DMS53 treated with DMSO at 0.1 percent for 48 hours (cell line): ENCODE data around the gene HELZ.

Experiments
- DNase-seq: peaks from one replicate; lab custom pipeline; 2025; ENCODE audit not compliant: unreplicated experiment; lab: John Stamatoyannopoulos, UW

The HELZ gene

DNA sequence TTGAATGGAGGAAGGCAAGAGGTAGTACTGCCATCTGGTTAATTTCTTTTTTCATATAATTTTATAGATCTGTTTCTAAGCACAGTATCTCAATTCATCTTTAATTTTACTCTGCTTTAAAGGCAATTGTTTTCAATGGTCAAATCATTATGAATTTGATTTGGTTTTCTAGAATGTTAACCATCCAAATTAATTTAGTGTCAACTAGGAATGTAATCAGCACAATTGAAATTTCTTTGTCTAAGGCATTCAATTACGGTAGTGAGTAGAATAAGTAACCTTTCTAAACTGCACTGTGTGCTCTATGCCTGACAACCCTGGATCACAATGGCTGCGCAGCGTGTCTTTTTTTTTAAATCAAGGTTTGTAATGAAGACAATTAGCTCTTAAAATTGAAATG is 156.4 kb downstream of the HELZ start:
- no peak for DNase-seq

DNA sequence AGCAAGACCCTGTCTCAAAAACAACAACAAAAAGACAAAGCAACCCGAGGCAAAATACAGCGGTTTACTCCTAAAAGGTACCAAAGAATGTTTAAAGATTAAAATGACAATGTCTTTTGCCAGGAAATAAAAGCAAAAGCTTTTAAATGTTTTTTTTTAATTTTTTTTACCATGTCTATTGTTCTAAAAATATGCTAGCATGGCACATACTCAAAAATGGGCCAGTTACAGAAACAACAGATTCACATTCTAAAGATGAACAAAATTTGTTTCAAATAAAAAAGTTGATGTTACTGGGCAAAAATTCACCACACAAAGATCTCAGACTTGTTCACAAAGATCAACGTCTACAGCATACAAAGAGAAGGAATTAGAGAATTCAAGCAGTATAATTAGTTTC is 159.6 kb downstream of the HELZ start:
- no peak for DNase-seq

DNA sequence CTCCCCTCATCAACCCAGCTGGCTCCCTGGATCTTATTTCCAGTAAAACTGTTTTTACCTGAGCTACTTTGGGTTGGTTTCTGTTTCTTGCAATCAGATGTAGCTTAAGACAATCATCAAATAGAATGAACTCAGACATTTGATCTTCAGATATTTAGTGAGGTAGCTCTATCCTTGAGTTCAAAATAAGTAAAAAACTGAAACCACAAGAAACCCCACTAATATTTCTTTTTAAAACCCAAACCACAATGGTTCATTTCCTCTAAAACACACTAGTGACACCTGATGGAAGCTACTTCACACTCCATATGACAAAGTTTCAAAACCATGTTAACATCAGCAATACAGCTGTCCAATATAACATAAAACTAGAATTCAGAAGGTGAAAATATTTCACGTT is 162.9 kb downstream of the HELZ start:
- no peak for DNase-seq

GRCh38 chr17:67080804-67081203 is 164.2 kb downstream of the HELZ start:
- DNase-seq = no peak

DNA sequence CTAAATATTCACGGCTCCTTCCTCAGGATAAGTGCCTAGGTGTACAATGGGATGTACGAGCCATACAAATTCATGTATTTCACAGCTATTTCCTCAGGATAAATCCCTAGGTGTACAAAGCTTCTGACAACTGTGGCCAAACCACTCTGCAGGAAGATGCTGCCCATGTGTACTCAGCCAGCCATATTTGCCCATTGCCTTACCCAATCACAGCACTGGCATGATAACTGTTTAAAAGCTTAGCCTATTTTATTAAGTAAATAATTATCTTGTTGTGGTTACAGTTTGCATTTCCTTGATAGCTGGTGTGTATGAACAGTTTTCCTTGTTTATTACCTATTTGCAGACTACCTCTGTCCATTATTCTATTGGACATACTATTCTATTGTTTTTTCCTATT is 165.5 kb downstream of the HELZ start:
- DNase-seq = no peak

DNA sequence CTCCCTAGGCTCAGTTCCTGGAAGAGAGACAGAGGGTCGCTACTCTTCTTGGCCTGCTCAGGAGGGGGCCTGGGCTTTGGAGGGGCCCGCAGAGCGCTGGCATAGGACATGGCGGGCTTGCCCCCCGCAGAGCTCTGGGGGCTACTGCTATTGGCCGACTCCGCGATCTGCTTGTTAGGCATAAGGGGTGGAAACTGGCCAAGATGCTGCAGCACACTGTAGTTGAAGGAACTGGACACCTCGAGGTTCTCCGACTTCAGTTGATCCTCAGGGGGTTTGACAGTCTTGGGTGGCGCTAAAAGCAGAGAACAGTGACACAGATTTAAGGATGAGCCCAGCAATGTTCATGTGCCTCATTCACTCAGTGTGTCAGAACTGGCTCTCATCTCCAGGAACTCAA is 166.7 kb downstream of the HELZ start:
- DNase-seq = no peak

GRCh38 chr17:67076290-67076689 is 168.7 kb downstream of the HELZ start:
- no peak for DNase-seq

- no peak for DNase-seq
These were observed 170.2 kb downstream of the HELZ start for GRCh38 chr17:67074781-67075180.

DNA sequence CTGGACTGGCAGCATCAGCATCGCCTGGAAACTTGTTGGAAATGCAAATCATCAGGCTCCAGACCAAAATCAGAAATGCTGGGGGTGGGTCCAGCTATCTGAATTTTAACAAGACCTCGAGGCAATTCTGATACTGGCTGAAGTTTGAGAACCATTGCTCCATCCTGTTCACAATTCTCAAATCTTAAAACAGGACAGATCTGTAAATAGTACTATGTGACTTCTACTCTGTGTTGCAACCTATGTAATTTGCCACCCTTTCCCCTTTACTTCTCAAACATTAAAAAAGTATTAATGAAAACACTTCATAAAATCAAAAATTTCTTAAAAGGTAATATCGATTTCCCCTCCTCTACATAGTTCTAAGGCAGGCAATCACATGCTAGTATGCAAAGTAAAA is 172.1 kb downstream of the HELZ start:
- no peak for DNase-seq

- no peak for DNase-seq
These were observed 173.4 kb downstream of the HELZ start for GRCh38 chr17:67071595-67071994.

DNA sequence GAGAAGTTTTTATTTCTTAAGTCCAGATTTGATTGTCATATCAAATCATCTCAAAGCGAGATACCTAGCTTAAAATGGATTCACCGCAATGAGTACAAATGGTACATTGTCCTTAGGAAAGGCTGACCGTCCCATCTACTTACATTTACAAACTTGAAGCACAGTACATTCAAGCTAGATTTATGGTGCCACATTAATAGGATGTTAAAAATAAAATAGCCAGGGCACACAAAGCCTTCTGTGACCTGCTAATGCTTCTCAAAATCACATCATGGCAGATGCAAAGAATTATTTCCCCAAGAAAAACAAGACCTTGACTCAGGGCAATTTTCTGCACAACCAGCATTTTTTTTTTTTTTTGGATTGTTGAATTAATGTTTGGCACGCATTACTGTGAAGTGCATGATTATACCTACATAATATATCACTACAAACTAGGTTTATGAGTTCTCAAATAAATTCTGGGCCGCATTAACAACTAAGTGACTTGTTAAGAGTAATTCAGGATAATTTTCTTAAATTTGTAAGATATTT is 175.3 kb downstream of the HELZ start:
- DNase-seq = no peak

- no peak for DNase-seq
These were observed 176.0 kb downstream of the HELZ start for GRCh38 chr17:67068999-67069398.

DNA sequence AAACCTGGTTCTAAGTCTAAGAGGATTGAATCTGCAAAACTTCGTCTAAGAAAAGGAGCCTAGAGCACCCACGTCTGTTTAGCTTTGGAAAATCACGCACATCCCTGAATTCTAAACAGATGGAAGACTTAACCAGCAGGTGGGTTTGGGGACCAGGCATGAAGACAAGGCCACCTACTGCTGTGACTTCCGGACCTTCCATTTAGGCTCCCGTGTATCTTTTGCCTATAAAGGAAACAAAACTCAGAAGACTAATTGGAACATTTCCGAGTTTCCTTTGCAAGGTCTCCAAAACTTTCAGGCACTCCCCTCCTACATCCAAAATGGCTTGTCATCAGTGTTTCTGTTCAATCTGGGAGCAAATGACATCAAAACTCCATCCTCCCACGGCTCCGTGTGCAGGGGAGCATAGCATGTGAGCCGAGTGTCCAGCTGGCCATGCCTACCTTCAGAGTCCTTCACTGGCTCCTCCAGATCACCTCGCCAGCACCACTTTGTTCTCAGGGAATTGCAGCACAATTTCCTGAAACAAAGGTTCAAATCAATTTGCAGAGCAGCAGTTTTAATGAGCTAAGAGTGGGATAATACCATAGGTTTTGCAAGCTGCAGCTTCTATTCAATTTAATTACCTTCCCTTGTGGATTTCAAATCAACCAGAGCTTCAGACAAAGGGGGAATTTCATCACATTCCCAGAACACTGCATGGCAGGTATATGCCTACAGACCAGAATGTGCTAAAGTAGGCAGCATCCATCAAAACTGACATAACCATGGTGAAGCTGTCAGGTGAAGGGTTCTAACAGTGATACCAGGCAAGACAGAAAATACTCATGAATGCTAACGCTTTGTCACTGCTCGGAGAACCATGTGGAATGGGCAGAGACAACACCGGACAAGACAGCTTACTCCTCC is 177.2 kb downstream of the HELZ start:
- DNase-seq = no peak

DNA sequence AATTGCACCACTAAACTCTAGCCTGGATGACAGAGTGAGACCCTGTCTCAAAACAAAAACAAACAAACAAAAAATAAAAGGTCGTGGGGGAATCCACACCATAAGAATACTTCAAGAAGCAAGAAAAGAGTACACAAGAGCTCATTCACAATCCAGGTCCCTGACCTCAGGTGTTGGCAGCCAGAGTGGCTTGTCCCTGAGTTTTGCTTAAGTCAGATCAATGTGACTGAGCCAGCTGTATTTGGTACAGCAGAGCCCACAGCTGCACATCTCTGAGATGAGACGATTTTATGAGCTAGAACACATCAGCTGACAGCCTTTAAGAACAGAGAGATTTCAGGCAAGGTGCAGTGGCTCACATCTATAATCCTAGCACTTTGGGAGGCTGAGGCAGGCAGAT is 178.3 kb downstream of the HELZ start:
- DNase-seq = no peak

- DNase-seq = no peak
These were observed 181.9 kb downstream of the HELZ start for GRCh38 chr17:67063141-67063540.

GRCh38 chr17:67059372-67059771 is 185.6 kb downstream of the HELZ start:
- DNase-seq = no peak

DNA sequence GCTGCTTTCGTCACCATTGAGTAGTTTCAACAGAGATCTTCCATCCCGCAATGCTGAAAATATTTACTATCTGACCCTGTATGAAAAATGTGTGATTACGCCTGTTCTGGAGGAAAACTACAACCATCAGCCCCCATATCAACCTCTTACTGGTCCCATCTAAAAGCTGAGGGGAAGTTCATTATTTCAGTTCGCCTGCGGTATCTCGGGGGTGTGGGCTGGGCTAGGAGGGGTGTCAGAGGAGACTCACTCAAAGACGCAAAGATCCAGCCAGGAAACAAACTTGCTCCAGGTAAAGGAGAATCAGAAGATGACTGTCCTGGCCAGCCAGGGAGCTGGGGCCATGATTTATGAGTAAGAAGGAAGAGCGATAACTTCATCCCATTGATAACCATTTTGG is 187.0 kb downstream of the HELZ start:
- DNase-seq = no peak

DNA sequence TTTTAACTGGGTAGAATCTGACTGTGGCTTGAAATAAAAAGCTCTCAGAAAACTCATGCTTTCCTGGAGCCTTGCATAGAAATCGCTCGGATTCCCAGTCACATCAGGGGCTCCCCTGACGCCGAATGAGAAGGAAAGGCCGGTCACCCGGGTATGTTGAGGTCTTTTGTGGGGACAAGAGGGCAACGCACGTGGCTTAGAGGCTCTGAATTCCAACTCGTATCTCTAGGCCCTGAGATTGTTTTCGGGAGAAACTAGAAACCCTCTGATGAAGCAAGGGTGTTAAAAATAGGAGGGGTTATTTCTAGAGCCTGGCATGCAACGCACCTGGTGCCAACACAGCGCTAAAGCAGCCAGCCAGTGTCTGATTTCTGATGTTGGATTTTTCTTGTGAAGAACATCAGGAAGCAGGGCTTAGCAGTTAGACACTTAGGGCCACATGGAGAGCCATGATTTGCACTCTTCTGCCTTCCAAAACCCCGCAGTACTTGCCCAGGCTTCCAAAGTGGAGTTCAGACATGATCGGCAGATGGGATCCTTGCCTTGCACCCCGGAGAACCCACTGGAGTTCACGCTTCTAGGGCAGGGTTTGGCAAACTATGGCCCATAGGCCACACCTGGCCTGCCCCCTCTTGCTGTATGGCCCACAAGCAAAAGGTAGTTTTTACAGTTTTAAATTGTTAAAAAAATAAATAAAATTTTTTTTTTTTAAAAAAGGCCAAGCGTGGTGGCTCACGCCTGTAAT is 188.1 kb downstream of the HELZ start:
- no peak for DNase-seq

DNA sequence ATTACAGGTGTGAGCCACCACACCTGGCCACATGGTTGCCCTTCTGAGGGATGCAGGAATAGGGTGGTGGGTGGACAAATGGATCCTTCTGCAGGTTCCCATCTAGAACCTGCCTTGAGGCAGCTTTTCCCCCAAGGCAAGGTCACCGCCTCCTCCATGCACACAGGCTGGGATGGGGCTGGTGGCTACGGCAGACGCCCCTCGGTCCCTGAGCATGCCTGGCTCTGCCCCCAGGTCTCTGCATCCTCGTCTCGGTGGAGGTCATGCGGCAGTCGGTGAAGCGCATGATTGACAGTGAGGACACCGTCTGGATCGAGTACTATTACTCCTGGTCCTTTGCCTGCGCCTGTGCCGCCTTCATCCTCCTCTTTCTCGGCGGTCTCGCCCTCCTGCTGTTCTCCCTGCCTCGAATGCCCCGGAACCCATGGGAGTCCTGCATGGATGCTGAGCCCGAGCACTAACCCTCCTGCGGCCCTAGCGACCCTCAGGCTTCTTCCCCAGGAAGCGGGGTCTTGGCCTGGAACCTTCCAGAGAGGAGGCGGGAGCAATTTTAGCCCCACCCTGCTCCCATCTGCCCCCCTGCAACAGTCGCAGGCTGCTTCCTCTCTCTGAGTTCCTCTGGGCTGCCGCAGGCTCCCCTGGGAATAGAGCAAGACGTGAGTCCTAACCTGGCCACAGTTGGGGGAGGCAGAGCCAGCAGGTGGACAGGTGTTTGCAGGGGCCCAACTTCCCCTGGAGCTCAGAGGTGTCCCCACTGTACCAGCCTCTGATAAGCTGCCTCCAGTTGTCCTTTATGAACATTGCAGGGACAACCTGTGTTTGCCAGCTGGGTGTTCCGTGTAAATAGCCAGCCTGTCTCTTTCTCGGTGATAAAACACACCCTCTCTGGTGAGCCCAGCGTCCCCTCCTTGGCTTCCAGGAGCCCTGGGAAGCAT is 188.9 kb downstream of the HELZ start:
- no peak for DNase-seq

GRCh38 chr17:67055041-67055443 is 190.0 kb downstream of the HELZ start:
- DNase-seq = no peak

GRCh38 chr17:67054608-67055007 is 190.4 kb downstream of the HELZ start:
- DNase-seq = no peak
